ENCODE results near the gene UMOD.

UMOD gene

DNA sequence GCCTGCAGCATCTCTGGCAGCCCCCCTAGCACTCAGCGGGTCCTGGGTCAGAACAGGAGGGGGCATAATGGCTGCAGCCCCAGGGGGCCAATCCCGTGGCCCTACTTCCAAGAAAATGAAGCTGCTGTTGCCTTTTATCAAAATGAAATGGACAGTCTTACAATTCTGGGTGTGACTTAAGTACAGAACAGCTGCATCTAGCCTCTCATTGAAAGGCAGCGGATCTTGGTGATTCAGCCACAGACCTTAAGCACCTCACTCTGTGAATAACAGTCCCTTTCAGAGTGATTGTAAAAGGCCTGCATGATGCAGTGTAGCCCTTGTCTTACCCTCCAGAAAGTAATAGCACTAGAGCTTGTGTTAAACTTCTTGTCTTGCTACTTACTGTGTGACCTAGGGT, 11.5 kb upstream of the UMOD start:
- in situ Hi-C loops (cut with HindIII; ENCODE audit: low sequenced_read_pairs): no loop called here

DNA sequence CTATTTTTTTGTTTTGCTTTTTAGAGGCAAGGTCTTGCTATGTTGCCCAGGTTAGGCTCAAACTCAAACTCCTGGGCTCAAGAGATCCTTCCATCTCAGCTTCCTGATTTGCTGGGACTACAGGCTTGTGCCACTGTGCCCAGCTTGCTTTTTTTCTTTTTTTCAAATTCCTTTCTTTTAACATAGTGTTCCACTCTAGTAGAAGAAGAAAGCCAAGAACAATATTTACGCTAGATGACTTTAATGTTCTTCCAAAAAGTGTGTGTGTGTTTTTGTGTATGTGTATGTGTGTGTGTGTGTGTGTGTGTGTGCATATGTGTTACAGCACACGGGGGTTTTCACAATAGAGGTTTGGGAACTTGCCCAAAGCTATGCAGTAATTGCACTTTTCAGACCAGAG, 10.7 kb upstream of the UMOD start:
- in situ Hi-C loops (cut with HindIII; ENCODE audit: low sequenced_read_pairs): no loop called here

DNA sequence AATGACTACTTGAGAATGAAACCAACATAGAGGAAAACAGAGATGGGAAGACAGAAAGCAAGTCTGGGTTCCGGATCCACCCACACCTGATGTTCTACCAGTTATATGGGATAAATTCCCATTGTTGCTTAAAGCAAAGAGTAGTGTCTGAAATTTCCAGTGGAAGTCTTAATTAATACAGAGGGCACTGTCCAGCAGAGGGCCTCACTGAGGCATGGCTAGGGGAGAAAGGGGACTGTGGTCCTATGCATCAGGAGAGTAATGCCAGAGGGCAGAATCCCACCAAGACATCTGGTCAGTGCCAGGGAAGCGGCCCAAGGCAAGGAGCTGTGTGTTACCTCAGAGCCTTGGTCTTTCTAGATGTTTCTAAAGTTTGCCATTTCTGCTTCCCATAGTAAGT, 7.5 kb upstream of the UMOD start:
- in situ Hi-C loops (cut with HindIII; ENCODE audit: low sequenced_read_pairs): no loop called here

DNA sequence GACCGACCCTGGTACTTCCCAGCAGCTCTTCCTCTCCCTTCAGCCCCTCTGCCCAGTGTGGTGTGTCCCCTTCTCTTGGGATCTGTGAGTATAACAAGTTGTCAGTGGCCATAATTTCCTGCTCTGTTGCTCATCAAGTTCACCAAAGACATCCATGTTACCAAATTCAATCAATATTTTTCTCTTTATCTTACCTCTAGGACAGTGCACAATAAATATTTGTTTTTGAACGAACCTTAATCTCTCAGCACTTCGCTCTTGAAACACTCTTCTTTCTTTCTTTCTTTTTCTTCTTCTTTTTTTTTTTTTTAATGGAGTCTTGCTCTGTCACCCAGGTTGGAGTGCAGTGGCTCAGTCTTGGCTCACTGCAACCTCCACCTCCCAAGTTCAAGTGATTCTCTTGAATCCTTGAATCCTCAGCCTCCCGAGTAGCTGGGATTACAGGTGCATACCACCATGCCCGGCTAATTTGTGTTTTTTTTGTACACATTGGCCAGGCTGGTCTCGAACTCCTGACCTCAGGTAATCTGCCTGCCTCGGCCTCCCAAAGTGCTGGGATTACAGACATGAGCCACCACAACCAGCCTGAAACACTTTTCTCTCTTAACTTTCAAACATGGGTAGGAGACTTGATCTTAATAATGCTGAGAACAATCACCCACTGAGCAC, 2.7 kb upstream of the UMOD start:
- in situ Hi-C loops (cut with HindIII; ENCODE audit: low sequenced_read_pairs): no loop called here

DNA sequence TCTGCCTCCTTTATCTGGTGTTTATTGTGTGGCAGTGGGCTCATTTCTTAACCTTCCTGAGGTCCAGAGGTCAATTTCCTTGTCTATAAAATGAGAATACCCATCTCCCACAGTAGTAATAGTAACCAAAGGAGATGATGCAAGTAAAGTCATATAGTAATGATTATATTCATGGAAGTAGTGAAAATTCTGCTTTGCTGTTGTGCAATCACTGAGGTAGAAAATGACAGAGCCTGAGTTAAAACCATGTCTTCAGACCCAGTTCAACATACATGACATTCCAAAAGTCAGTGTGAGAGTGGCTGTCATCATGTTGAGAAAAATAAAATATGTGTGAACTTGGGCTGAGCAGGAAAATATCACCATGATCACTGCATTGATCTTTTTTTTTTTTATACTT, 864 bp upstream of the UMOD start:
- in situ Hi-C loops (cut with HindIII; ENCODE audit: low sequenced_read_pairs): no loop called here

DNA sequence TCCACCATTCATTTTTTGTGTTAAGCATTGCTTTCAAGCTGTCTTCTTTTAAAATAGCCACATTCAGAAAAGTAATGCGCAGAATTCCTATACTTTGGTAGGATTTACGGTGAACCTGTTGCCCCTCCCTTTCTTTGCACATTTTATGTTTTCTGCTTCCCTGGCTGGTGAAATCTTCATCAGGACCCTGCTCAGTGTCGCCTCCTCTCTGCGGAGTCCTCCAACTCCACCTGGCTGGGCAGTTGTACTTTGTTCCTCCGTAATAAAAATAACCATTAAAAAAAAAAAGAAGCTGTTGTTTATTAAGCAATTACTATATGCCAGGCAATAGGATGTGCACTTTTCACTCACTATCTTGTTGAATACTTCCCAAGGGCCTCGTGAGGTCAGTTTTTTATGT, 2.9 kb downstream of the UMOD start:
- in situ Hi-C loops (cut with HindIII; ENCODE audit: low sequenced_read_pairs): no loop called here

DNA sequence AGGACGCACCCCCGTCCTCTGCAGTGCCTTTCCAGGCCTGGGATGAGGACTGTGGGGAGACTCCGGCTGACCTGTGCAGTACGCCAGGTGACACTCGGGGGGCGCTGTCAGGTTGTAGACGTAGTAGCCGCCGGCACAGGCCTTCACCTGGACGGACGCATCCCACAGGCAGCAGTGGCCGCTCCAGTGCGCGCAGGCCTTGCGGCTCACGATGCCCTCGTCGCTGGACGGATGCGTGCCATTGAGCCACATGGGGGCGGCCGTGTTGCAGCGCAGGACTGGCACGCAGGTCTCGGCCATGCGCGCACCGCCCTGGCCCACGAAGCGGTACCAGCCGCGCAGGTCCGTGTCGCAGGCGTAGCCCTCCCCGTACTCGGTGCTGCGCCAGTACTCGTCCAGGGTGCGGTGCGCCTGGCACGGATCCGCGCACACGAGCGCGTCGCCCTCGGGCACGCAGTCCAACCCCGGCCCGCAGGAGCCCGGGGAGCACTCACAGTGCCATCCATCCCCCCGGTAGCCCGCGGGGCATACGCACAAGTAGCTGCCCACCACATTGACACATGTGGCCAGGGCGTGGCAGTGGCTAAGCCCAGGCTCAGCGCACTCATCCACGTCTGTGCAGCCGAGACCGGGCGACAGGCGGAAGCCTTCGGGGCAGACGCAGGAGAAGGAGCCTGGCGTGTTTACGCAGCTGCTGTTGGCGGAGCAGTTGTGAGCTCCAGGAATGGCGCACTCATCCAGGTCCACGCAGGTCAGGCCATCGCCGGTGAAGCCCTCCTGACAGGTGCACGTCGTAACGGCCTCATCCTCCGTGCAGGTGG, 3.9 kb downstream of the UMOD start:
- in situ Hi-C loops (cut with HindIII; ENCODE audit: low sequenced_read_pairs): no loop called here

DNA sequence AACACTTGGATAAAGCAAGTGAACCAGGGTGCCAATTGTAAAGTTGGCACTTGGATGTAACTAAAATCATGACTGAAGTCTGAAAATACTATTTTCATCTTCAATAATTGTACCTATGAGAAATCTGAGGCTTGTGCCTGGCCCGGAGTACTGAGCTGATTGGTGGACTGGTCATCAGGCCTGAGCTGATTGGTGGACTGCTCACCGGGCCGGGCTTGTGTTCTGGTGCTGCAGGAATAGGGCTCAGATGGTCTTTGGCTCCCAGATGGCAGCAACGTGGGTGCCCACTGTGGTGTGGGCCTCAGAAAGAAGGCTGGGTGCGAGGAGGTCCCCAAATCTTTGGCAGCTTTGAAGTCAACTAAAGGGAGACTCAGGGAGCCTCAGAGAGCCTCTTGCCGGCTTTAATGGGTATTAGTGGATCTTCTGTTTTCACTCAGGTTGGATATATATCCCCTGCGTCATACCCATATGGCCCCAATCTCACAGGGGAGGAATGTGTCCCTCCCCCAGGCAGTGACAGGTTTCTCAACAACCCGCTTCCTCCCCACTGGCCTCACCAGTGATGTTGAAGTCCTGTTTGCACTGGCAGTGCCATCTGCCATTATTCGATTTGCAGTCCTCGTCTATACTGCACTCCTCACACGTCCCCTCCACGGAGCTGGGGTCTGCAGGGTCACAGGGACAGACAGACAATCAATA, 4.7 kb downstream of the UMOD start:
- in situ Hi-C loops (cut with HindIII; ENCODE audit: low sequenced_read_pairs): no loop called here

DNA sequence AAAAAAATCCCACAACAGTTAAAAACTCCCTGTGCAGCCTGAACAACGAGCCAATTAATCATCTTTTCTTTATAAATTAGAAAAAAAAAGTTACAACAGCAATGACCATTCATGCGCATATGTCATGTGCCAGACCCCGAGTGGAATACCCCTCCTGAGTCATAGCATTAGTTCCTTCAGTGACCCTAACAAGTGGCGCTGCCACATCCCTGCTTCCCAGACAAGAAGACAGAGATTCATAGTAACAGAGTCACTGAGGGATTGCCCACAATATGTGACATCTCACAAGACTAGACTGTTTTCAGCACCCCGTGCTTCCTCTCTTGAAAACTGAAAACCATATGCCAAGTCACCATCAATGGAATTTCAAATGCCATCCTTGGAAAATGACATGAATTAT, 7.9 kb downstream of the UMOD start:
- in situ Hi-C loops (cut with HindIII; ENCODE audit: low sequenced_read_pairs): no loop called here

DNA sequence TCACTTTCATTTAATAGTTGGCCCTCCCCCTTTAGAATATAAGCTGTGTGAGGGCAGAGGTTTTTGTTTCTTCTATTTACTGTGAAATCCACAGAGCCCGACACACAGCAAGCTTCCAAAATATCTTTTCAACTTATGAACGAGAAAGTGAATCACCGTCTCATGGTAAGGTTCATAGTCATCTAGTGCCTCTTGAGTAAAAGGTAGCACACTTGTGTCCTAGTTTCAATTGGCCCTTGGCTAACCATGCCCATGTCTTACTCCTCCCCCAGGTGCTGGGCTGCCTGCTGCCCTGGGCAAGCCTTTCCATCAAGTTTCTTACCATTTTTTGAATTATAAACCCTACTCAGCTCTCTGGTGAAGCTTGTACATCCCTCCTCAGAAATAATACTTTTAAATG, 12.8 kb downstream of the UMOD start:
- in situ Hi-C loops (cut with HindIII; ENCODE audit: low sequenced_read_pairs): no loop called here

DNA sequence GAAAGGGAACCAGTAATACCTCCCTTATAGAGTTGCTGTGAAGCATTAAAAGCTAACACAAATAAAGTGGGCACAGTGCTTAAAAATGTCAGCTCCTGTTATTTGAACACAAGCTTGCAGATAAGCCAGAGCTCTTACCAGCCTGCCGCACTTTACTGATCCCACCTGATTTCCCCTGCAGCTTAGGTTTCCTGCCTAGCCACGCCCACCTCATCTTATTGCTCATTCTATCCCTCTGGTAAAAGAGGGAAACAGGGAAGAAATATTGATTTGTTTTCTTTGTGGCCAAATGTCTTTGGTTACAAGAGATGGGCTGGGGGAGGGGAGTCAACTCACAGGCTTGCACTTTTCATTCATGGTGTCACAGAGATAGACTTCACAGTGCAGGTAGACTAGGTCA, 15.6 kb downstream of the UMOD start:
- in situ Hi-C loops (cut with HindIII; ENCODE audit: low sequenced_read_pairs): no loop called here

DNA sequence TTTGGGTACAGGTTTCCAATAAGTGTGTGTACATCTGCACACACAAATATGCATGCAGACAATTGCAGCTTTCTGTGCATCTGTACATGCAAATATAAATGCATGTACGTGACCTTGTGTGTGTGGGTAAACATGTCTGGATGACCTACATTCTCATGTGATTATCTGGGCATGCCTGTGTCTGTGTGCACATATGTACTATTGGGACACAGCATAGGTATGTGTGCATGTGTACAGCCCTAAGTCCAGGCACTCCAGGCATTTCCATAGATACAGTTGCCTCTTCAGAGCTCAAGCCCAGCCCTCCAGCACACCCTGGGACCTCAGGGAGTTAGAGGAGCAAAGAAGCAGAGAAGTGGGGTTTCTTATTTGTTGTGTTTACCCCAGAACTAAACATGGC, 18.1 kb downstream of the UMOD start:
- in situ Hi-C loops (cut with HindIII; ENCODE audit: low sequenced_read_pairs): no loop called here

DNA sequence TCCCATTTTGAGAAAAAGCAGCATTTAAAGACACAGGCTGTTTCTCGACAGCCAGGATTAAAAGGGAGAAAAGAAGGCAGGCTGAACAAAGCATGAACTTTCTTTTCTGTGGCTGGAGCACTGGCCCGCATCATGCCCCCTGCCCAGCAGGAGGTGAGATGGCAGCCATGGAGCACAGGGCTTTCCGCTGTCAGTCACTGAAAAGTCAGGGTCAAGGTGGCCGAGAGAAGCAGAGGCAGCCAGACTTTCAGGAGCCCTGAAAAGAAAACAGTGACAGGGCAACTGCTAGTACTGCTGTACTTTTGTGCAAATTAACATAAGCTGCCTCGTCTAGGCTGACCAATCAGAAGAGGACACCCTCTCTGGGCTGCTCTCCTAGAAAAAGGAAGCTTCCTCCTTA, 19.4 kb downstream of the UMOD start:
- in situ Hi-C loops (cut with HindIII; ENCODE audit: low sequenced_read_pairs): no loop called here

DNA sequence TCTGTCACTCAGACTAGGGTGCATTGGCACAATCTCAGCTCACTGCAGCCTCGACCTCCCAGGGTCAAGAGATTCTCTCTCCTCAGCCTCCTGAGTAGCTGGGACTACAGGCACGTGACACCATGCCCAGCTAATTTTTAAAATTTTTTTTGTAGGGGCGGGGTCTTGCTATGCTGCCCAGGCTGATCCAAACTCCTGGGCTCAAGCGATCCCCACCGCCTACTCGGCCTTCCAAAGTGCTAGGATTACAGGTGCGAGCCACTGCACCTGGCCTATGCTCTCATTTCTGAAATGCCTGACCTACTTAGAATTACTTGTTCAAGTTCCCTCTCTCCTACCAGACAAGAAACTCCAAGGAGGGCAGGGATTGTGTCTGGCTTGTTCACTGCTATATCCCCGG, 20.1 kb downstream of the UMOD start:
- in situ Hi-C loops (cut with HindIII; ENCODE audit: low sequenced_read_pairs): no loop called here

DNA sequence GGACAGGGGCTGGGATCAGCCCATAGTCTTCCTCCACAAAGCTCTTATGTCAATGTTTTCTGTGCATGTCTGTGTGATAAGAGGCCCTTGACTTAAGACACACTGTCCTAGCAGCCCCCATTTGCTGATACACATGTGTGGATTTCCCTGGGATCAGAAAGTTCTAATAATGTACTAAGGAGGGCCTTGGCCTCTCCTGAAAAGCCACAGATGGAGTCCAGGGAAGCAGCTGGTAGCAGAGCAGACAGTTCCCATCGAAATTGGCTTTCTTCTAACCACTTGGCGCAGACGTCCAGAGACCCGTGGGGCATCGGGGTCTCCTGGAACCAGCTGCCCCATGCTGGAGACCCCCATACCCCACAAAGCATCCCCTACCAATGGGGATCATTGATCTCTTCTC, 20.9 kb downstream of the UMOD start:
- in situ Hi-C loops (cut with HindIII; ENCODE audit: low sequenced_read_pairs): no loop called here

DNA sequence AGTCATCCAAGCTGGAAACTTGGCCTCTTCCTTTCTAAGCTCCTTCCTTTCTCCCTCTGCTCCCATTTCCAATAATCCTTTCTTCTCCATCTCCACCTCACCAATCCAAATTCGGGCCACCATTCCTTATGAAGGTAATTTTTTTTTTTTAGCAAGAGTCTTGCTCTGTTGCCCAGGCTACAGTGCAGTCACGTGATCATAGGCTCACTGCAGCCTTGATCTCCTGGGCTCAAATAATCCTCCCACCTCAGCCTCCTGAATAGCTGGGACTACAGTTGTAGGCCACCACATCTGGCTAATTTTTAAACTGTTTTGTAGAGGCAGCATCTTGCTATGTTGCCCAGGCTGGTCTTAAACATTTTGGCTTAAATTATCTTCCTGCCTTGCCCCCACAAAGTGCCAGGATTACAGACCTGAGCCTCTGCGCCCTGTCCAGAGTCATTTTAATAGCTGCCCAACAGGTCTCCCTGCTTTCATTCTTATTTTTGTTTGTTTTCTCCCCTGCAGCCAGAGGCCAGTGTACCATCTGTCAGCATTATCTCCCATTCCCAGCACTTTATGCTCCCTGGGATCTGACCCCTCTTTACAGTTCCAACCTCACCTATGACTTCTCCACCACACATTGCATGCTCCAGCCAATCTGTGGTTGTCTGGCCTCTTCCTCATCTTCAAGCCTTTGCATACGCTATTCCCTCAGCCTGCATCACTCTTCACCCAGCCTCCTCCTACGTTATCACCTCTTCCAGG, 22.9 kb downstream of the UMOD start:
- in situ Hi-C loops (cut with HindIII; ENCODE audit: low sequenced_read_pairs): no loop called here

DNA sequence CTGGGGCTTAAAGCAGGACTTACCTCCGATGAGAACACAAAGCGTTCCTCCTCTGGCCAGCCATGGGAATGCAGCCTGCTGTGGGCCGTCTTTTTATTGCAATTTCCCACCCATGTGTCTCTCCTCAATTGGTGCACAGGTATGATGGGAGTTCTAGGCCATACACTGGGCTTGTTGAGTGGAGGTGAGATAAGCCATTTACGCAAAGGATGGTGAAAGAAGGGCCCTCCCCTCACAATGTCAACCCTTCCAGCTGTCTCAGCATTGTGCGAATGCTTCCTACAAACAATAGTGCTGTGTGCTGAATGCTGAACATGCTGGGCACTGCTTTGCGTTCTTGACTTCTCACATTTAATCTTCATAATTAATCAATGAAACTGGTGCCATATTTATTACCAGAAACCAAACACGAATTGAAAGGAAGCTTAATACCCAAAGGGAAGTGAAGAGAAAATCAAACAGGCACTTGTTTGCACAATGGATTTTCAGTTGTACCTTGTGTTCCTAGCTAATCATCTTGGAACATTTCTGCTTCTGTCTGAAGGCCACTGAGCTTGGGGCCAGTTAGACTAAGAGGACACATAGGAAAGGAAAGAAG, 25.0 kb downstream of the UMOD start, which contains the start of gene GP2:
Gene GP2, minus strand, starts transcription at position 70 of the 598 bp plus-strand sequence. CDS start 1,082 bp downstream, outside the sequence.
- in situ Hi-C loops (cut with HindIII; ENCODE audit: low sequenced_read_pairs): no loop called here

DNA sequence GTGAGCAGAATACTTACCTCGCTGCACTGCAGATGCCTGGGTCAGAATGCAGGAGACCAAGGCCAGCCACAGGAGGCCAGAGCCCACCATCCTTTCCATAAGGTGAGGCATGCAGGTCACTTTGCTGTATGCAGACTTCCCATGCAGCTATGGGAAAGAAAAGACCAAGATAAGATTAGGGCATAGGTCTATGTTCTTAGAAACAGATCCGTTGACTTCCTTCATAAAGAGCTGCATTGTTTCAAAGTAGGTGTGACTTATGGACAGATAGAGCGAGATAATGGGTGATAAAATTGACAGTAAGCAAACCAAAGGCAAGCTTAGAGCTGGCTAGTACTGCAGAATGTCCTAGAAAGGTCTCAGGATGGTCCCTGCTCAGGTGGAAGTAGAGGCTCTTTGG, 26.2 kb downstream of the UMOD start:
- in situ Hi-C loops (cut with HindIII; ENCODE audit: low sequenced_read_pairs): no loop called here

DNA sequence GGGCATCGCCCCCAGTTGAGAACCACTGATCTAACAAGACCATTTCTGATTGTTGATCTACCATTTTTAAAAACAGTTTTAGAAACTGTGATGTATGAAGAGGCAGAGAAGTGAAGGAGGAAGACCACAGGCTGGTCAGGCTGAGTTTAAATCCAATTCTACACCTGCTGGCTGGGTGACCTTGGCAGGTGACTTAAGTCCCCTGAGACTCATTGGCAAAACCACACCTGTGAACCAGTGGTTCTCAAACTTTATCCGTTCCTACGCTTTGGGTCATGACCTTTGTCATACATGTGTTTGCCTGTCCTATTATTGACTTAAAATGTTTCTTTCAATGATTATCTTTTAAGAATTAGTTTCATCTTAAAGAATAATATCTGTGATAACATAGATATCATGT, 27.5 kb downstream of the UMOD start:
- in situ Hi-C loops (cut with HindIII; ENCODE audit: low sequenced_read_pairs): no loop called here

DNA sequence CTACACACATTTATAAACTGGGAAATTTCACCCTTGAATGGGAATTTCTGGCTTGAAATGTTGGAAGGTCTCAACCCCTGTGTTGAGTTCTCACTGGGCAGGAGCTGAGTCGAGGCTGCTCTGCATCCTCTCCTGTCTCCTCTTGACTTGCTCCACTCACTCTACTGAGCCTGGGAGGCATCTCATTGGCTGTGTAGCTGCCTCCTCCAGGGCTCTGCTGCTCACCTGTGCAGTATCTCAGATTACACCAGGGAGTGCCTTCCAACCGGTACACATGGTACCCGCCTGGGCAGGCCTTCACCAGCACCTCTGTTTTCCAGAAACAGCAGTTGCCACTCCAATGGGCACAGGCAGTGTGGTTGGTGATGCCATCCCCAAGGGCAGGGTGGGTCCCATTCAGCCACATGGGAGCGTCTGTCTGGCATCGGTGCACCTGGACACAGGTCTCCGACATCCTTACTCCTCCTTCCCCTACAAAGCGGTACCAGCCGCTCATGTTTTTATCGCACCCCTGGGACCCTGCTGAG, 28.9 kb downstream of the UMOD start:
- in situ Hi-C loops (cut with HindIII; ENCODE audit: low sequenced_read_pairs): no loop called here

DNA sequence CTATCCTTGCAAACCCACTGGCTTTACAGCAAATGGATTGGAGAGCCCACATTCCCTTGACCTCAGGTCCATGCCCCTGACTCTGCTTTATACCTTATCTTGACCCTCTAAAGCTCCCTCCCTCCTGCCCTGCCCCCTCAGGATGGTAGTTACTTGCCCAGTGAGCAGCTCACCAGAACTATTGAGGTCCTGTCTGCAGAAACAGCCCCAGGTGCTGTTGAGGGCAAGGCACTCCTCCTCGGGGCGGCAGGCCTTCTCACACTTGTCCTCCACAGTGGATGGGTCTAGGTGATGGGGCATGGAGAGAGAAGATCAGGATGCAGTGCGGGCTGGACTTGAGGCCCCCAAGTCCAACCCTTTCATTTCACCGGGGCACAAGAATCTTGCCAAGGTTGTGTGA, 29.8 kb downstream of the UMOD start:
- in situ Hi-C loops (cut with HindIII; ENCODE audit: low sequenced_read_pairs): no loop called here
